GM12892 (cell line): ENCODE measurements around the gene UST.

Experiments
- POLR2A ChIP-seq: IDR thresholded peaks from 2 replicates; pipeline ENCODE4 v1.6.1; 2011; ENCODE audit warnings: low read depth, low read length, control low read depth
- POLR2AphosphoS5 ChIP-seq: IDR thresholded peaks from 2 replicates; pipeline ENCODE4 v1.6.1; 2011; ENCODE audit warnings: low read depth, low read length, control low read depth
- TAF1 ChIP-seq: IDR thresholded peaks from 2 replicates; pipeline ENCODE4 v1.6.1; 2011; ENCODE audit warnings: low read depth, mild to moderate bottlenecking, control low read depth, low read length, borderline replicate concordance

DNA sequence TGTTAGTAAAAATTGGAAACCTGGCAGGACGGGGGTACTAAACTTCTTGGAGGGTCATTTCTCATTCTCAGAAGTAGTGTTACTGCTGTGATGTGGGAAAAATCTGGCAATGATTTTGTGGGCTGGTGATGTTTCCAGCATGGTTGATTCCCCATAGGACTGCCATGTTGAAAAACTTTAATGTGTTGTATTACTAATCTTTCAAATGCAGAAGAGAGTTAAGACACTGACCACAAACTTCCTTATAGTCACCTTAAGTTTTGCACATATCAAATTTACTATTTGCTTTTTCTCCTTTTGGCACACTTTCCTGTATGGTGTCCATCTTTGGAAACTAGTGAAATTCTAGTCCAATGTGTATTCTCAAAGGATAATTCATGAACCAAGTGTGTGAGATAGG, 334.5 kb downstream of the UST start:
- TF ChIP-seq POLR2AphosphoS5 = no peak
- no peak for TF ChIP-seq POLR2A
- TF ChIP-seq TAF1 = no peak
